HG02981 (cell line): Measurements from ENCODE around the gene CACNA1E.

ENCODE experiments used
- ATAC-seq: cut with Tn5 transposase; IDR thresholded peaks from one replicate; pipeline ENCODE4 v1.9.1; 2021; ENCODE audit warnings: mild to moderate bottlenecking, moderate library complexity; ENCODE audit not compliant: unreplicated experiment

Gene CACNA1E

DNA sequence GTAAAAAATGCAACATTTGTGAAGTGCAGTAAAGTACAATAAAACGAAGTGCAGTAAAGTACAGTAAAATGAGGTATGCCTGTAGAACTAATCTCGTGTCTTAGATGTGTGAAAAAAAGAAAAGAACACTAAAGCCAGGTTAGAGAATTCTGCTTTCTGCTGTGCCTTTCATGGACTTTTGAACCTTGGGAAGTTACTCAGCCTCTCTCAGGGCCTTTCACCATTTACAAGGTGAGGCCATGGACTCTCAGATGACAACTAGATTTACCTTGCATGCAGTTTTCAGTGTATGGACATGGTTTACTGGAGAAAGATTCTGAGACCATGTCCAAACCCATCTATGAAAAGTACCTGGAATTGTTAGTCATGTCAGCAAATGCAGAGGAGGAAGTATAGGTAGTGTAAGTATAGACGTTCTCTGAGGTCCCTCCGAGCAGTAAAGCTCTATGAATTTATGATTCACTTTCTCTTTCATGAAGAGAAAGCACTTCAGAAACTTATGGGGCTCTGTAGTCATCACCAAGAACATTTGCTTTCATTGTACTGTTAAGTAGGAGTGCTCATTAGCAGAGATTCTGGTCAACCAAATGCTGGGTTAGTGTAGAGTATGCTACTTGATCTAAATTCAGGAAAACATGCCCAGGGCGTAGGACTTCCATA lies 143.1 kb downstream of the CACNA1E start:
- ATAC-seq = no peak

DNA sequence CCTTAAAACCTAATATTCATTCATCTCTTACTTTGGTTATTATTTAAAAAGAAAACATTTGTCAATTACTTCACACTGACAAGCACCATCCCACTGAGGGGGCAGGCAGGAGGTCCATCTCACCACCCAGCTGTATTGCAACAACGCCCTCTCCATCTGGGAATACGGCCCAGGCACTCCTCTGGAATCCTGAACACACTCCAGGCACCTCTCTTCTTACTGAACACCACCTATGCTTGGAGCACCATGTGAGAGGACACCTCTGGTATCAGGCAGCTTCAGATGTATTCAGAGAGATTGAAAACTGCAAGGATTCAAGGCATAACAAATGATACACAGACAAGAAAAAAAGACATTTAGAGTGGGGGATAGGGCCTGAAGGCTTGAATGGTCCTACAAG lies 147.1 kb downstream of the CACNA1E start:
- no peak for ATAC-seq

DNA sequence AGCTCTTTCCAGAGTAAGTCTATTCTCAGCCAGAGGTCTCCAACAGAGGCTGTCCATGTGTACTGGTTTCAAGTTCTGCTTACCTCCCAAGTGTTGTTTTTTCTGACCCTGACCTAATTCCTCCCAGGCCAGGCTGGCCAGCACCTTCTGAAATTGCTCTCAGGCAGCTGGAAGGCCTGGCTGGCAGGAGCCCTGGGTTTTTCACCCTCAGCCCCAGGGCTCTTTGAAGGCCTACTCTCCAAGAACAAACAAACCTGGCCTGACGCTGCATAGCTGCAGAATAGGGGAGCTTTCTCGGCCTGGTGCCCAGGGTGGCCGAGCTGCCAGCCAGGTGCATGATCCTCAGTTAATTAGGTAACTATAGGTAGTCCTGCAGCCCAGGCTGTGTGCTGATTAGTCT lies 147.5 kb downstream of the CACNA1E start:
- ATAC-seq = no peak

DNA sequence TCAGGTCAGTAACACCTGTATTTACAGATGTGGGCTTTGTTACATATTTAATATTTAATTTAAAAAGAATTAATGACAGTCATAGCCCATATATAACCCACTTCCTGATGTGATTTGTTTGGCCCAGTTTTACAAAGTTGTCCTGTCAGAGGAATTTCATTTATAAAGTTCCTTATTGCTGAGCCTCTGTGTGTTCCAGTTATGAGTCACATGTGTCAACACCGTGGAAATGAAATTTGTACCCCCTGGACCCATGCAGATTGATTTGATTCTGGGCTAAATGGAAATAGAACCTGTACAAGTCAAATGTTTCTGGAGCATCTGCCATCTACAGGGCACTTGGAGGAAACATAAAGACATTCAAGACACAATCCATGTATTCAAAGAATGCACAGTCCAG lies 149.2 kb downstream of the CACNA1E start:
- no peak for ATAC-seq

DNA sequence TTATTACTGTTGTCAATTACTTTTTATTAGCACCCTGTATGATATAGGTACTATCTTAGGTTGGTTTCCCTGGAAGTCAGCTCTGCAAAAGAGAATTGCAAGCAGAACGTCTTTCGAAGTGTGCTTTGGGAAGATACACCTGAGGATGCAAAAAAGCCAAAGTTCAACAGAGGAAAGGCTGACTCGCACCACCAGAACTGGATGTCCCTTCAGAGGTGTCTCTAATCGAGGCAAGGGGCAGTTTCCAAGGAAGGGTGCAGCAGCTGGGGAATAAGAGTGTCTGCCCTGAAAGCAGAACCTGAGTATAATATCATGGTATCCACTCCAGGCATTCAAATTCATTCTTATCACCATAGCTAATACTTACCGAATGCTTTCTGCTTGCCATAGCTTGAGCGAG lies 149.6 kb downstream of the CACNA1E start:
- ATAC-seq = no peak

DNA sequence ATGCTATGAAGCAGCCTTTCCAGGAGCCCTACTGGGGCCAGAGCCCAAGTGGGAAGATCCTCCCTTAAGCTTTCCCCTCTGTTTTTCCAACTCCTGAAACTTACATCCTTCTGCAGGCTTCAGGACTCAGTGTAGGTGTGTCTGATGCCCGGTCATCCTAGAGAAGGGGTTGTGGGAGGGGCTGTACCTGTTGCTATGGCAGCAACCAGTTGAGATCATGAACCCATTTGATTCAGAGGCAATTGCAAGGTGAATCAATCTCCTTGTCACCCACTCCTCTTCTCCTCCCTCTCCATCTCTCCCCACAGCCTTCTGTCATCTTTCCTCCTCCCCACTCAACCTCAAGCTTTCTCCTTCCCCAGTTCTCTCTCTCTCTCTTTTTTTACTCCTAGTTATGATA lies 151.8 kb downstream of the CACNA1E start:
- ATAC-seq = no peak

DNA sequence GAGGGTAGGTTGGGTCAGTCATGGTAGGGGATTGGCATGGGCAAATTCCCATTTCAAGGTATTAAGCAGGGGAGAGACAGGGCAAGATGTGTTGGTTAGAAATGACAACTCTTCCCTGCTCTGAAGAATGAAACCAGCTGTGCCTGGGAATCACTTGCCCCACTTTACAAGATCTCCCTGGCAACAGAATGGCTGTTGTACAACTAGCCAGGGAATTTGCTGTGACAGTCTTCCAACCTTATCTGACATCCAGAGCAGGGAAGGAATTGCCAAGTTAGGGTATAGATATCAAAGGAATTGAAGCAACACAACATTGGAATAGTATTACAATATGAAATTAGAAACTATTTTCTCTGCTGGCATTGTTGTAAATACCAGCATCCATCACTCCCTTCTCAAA lies 154.7 kb downstream of the CACNA1E start:
- no peak for ATAC-seq

DNA sequence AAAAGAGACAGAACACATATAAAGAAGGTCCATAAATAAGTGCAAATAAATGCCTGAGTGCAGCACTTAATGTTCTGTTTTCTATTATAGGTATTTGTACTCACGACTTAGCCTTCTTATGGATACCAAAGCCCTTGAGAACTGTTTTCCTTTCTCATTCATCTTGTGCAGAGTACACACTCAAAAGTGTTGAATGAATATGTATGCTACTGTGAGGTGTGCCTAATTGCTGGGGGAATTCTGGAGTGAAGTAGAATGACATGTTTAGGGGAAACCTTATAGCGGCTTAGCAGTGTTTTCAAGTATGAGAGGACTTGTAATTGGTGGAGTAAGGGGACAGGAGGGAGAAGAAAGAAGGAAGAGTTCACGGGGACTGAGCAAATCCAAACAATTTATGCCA lies 157.6 kb downstream of the CACNA1E start:
- ATAC-seq = no peak

DNA sequence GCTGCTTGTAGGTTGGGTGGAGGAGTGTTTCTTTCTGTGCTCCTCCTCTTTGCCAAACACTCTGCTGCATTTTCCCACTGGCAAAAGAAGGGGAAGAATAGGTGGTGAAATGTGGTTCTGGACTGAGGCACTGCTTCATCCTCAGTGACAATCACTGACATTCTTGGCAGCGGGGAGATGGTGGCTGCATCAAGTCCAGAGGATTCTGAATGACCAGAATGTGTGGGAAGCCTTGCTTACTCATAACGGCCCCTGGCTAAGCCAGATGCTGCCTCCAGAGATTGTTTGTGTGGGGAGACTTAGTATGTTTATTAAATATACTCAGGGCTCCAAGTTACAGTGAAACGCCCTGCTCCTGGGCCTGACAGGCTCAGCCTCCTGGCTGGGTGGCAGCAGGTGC lies 160.3 kb downstream of the CACNA1E start:
- no peak for ATAC-seq

DNA sequence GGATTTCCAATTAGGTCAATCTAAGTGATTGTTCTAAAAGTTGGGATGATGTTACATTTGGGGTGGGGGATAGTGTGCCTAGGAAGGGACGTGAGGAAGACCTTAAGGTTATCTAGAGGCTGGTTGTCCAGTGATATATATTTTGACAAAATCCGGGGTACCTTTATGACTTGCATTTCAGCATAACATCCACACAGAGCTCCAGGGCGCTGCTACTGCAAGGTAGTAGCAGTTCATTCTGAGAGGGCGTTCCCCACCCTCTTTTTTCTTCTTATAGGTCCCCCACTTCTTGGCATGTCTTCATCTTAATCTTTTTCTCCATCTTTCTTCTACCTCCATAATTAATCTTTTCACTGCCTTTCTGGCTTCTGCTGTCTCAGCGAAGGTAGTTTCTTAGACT lies 161.9 kb downstream of the CACNA1E start:
- ATAC-seq = no peak

DNA sequence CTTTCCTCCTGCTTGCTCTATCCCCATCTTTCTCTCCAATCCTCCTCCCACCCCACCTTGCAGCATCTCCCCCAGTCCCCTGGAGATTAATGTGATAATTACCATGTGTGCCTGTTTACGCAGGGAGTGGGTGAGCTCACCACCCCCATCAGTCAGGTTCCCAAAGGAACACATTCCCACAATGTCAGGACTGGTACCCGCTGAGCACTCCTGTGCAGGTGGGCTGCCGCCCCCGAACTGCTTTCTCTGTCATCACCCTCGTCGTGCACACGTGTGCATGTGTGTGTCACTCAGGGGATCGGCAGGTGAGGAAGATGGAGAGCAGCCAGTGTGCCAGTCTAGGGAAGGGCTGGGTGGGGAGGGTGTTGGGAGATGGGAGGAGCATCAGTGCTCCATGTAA lies 163.4 kb downstream of the CACNA1E start:
- ATAC-seq = no peak

DNA sequence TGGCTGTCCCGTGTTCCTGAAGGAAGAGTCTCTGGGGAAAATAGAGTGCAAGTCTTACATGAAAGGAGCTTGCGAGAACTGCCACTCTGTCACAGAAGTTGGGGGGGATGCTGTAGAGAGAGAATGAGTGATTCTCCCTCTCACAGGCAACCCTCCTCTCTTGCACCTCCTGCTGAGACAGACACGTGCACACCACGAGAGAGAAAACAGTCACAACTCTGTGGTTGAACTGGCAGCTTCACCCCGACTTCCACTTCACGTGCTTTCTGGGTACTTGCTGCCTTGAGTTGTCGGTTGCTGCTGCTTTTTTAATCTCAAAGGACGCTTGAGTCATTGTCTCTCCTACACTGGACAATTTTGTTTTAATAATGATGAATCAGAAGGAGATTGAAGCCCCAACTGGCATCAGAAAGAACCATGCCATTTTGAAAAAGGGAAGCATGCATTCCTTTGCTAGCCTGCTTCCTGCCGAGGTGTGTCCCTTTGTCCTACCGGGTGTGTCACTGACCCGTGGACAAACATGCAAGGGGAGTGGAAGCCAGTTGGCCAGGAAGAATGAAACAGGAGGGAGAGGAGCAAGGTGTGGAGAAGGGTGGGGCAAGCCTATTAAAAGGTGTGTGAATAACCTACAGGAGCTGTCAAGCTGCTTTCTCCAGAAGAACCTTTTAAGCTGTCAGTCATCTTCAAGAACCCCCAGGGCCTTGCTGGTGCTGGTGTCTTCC lies 164.2 kb downstream of the CACNA1E start:
- no peak for ATAC-seq

DNA sequence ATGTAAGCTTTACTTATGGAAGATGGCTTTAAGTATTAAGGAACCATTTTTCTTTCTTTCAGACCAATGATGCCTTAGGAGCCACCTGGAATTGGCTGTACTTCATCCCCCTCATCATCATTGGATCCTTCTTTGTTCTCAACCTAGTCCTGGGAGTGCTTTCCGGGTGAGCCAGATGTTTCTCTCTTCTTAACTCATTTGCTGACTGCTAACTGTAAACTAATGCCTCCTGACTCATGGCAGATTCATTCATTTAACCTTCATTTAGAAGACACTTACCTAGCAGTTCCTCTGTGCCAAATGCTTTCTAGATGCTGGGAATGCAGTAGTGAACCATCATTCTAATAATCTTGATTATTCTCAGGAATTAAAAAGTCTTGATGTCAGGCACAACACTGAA lies 168.0 kb downstream of the CACNA1E start:
- ATAC-seq = no peak

DNA sequence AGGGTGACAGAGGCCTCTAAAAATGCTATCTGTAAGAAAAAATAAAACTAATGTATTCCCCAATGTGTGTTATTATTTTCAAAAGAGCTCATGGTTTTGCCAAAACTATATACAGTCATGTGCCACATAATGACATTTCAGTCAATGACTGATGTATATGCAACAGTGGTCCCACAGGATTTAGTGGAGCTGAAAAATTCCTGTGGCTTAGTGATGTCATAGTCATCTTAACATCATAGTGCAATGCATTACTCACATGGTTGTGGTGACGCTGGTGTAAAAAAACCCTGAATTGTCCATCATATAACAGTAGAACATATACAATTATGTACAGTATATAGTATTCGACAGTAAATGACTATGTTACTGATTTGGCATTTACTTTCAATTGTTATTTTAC lies 172.4 kb downstream of the CACNA1E start:
- ATAC-seq = no peak

DNA sequence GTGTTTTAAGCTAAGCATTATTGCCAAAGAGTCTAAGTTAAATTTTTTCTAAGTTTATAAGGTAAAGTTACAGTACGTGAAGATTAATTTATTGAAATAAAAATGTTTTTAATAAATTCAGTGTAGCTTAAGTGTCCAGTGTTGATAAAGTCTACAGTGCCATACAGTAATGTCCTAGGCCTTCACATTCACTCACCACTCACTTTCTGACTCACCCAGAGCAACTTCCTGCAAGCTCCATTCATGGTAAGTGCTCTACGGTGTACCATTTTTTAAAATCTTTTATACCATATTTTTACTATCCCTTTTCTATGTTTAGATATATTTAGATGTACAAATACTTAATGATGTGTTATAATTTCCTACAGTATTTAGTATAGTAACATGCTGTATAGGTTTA lies 173.2 kb downstream of the CACNA1E start:
- no peak for ATAC-seq

DNA sequence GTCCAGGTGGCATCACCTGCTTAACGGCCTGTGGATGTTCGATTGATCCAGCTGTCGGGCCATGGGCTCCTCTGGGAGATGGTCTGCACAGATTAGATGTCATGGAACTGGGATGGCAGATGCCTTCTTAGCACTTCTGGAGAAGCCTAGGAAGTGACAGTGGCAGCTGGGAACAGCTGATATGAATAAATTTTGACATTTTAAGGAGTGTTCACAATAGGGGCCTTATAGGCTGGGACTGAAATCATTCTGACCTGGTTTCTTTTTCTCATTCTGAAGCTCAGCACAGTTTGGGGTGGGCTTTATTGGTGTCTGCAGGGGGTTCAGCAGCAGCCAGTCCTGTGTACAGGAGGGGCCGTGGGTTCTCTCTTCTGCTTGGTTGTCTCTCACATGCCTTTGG lies 175.3 kb downstream of the CACNA1E start:
- ATAC-seq = no peak

DNA sequence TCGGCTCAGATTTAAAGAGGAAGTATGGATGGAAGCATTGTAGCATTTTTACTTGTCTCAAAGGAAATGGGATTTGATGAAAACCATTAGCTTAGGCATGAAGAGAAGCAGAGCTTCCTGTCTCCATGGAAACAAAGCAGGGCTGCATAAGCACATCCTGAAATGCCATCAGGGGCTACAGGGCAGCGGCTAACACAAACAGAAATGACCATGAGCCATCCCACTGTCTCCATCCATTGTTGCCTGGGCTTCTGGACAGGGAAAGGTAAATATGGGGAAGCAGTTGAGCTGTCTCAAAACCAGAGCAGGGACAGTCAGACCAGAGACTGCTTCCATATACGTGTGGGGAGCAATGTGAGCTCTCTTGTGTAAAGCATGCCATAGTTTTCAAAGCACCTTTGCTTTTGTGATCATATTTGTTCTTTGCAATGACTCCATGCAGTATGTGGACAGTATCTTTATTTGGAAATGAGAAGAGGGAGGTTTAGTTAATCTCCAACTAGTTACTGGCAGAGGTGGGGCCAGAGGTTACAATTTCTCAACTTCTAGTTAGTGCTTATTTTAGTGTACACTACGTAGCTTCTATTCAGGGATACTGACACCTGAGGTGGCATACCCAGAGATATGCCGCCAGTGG lies 176.1 kb downstream of the CACNA1E start:
- no peak for ATAC-seq

DNA sequence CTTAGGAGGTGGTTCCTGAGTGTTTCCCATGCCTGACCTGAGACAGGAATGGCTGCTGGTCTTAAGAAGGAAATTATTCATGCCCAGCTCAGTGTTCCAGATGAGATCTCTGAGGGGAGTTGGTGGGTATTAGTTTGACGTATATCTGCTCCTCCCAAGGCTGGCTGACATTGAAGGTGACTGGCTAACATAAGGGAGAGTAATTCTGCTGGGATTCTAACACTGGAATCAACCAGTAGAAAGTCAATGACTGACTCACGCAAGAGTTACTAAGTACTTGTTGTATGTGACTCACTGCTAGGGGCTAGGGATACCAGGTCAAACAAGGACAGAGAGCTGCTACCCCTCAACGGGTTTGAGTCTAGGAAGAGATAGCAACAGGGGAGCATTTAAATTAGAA lies 177.3 kb downstream of the CACNA1E start:
- ATAC-seq = no peak

DNA sequence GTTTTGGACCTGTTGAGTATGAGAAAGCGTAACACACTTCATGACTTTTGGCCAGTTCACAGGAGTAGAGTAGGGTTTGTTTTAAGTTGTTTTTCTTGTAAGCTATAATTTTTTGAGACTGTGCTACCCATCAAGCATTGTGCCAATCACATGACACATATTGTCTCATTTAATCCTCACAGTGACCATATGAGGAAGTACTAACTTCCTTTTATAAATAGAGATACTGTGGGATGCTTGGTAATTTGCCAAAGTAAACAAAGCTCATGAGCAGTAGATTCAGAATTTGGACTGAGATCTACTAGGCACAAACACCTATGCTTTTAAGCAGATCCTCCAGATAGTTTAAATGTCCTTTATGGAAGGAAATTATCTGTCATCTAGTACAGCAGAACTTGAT lies 178.3 kb downstream of the CACNA1E start:
- no peak for ATAC-seq

DNA sequence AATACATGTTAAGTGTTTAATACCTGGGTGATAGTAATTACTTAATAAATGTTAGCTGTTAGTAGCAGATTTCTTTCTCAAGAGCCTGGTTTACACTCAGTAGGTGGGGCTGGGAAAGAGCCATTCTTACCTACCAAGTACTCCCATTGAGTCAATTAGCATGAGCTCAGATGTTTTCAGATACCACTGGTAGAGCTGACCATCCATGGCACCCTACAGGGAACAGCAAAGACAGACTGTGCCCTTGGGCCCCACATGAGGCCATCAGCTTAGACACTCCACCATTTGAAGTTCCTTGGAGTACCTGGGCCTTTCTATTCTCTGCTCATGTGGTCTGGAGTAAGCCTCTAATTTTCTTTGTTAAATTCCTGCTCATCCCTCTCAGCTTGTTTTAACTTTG lies 179.3 kb downstream of the CACNA1E start:
- no peak for ATAC-seq

DNA sequence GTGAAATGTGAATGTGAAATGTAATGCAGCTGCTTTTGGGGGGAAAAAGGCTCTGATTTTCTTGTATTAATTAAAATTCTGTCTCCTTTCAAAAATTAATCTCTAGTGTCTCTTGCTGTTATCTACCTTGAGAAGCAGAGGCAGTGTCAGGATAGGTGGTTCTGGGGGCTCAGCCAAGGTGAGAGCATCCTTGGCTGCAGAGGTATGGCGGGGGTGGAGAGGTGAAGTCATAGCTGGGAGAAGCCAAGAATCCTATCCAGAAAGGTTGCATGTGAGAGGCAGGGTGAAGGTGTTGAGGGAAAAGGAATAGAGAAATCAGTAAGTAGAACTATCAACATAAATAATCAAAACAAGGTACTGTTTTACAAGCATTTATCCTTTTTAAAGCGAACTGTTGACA lies 181.2 kb downstream of the CACNA1E start:
- ATAC-seq = no peak

DNA sequence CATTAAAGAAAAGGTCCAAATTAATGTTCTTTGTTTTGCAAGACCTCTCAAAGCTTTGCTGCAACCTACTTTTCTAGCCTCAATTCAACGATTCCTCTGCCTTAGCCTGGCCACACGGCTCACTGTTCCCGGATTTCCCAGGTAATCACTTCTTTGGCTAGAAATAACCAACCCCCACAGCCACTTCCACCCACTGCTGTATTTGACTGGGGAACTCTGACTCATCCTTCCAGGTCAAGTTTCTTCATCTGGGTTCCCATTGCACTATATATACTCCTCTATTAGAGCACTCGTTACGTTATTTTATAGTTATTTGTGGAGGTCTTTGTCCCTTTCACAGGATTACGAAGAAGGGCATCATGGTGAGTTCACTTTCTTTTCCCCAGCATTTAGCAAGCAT lies 185.9 kb downstream of the CACNA1E start:
- ATAC-seq = no peak
